Right renal pelvis (tissue), 4 donors: ENCODE data around the gene MMRN2. TPM values are rescaled to one million over a fixed set of nuclear protein-coding genes. Genes with fewer than 3 reads are reported as not detected.

Source experiments
- DNase-seq, 4 donors: peaks; one replicate each; pipeline ENCODE4 v3.0.0-alpha.2; 2013; ENCODE audit warnings: low read depth in 4 of 4, low spot score in 3 of 4, missing footprints in 1 of 4
- polyA plus RNA-seq, 4 donors: library from polyadenylated mRNA; unstranded; fragments of 120-200 nt; gene quantifications; one replicate each; pipeline ENCODE4 v1.2.1, GENCODE V29; 2013; ENCODE audit not compliant: insufficient read length in 4 of 4

The MMRN2 gene
- polyA plus RNA-seq, 4 donors = 26.7 to 29.8 (median 26.9) TPM

DNA sequence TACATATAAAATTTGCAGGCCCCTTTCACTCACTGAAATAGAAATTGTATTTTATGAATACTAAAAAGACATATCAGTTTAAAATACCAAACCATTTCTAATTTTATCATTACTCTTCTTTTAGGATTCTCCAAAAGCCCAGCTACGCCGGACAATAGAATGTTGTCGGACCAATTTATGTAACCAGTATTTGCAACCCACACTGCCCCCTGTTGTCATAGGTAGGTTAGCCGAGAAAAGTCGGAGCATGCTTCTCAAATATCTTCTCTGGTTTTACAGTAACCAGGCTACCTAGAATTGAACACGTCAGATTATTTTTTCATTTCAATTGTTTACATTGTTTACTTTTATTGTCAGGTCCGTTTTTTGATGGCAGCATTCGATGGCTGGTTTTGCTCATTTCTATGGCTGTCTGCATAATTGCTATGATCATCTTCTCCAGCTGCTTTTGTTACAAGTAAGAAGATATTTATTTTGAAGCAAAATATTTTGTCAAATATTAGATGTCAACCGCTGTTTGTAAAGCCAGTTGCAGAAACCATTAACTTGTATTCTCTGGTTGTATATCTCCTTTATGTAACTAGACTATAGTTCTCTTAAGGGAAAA, 57.6 kb downstream of the MMRN2 start:
- DNase-seq = peak; percentile 56 to 63 (median 59)

DNA sequence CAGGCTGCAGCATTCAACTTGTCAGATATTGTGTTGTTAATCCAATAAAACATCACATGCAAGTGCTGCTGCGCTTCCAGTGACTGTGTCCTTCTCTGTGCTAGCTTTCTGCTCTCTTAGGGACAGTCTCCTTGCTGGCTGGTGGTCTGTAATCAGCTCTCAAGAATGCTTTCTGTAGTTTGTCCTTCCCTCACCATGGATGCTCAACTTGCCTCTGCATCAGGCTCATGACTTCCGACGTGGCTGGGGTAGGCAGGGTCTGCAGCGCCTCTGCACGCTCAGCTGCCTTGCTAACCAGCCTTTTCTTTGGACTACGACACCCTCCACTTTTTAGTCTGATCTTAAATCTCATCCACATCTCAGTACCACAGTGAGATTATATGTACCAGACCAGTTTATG, 58.3 kb downstream of the MMRN2 start:
- no peak for DNase-seq

GRCh38 chr10:86898511-86898910, 58.9 kb downstream of the MMRN2 start:
- no peak for DNase-seq

DNA sequence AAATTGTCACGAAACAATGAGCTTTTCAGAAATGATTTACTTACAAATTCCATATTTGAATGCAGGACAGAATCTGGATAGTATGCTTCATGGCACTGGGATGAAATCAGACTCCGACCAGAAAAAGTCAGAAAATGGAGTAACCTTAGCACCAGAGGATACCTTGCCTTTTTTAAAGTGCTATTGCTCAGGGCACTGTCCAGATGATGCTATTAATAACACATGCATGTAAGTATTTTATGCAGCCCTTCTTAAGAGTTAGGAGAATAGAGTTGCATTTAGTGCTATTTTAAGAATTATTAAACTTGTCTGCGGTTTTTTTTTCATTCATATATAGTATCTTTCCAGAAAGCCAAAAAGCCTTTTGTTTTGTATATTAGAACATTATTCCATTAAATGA, 67.4 kb downstream of the MMRN2 start:
- no peak for DNase-seq

GRCh38 chr10:86888585-86889381, 68.6 kb downstream of the MMRN2 start:
- DNase-seq = no peak

Other genes starting within 250 kb of the MMRN2 start
- gene BMPR1A, start 201.0 kb downstream of the MMRN2 start, polyA plus RNA-seq = 10 to 100 TPM; 63.2 to 85.5 (median 75.5) TPM
- gene SNCG, start 984 bp upstream of the MMRN2 start, polyA plus RNA-seq = 10 to 100 TPM; 11.4 to 33.6 (median 21.6) TPM
- gene ADIRF, start 10.9 kb upstream of the MMRN2 start, polyA plus RNA-seq = 10 to 100 TPM; 11.3 to 44.1 (median 23.7) TPM
- not detected for gene FAM25A, start 62.7 kb upstream of the MMRN2 start, polyA plus RNA-seq
- gene GLUD1, start 137.2 kb upstream of the MMRN2 start, polyA plus RNA-seq = 100 to 1,000 TPM; 139 to 196 (median 171) TPM
- gene SHLD2, start 137.6 kb upstream of the MMRN2 start, polyA plus RNA-seq = 10 to 100 TPM; 39.3 to 47.3 (median 41.6) TPM